K562 (cell line): ENCODE measurements around the gene GCNT3. TPM values are rescaled to one million over a fixed set of nuclear protein-coding genes. Genes with fewer than 3 reads are reported as not detected.

ENCODE experiments used
- ATAC-seq: fragments of 200-7000 bp; cut with Tn5 transposase; 3 replicates; pipeline ENCODE4 v1.9.1; 2020; ENCODE audit warnings: moderate library complexity
- BruUV-seq: library from RNA; stranded (reverse); fragments of 400-500 nt; replicated peaks from 2 replicates; lab custom pipeline; 2021; lab: Mats Ljungman, UMichigan
- CTCF ChIA-PET: fragments of 300-600 bp; formaldehyde crosslinking; extraction: SDS; loops from one replicate; lab custom pipeline; 2021; ENCODE audit warnings: low intra/inter-chr PET ratio; lab: Yijun Ruan, JAX
- POLR2A ChIA-PET: fragments of 300-600, 350-650 bp; sonication (Branson Sonifier 250); formaldehyde crosslinking; extraction: SDS; loops from one replicate; lab custom pipeline; 2021; ENCODE audit warnings: antibody characterized with exemption, inconsistent platforms; lab: Yijun Ruan, JAX
- DNase-seq, 4 experiments: peaks; one replicate each; pipeline versions ENCODE4 v3.0.0 to v3.0.0-alpha.2; 2011 to 2018; ENCODE audit warnings: low spot score in 3 of 4, mixed read lengths in 3 of 4; ENCODE audit errors: extremely low read depth in 1 of 4
- FAIRE-seq: peaks from 2 replicates; lab custom pipeline; 2011; peaks lifted over from hg19 to GRCh38; lab: Jason Lieb, UNC
- H2AFZ ChIP-seq: 2 replicates; pipeline ENCODE4 v1.6.0; 2011; ENCODE audit warnings: low read depth, low read length, control low read depth, inconsistent platforms
- H3K27ac ChIP-seq: fragments of 200-600 bp; 3 replicates; pipeline ENCODE4 v1.8.0; 2011; ENCODE audit warnings: low read depth, mild to moderate bottlenecking, control low read depth, inconsistent platforms, low read length, moderate library complexity, mixed read lengths; ENCODE audit errors: extremely low read depth
- H3K27me3 ChIP-seq, 2 experiments: fragments of 300-600 bp in 1 of 2; 2 replicates in 1 of 2; 3 replicates in 1 of 2; pipeline versions ENCODE4 v1.6.0 to v1.8.0; 2011; ENCODE audit warnings: inconsistent platforms in 2 of 2, low read length in 2 of 2, mild to moderate bottlenecking in 1 of 2, mixed read lengths in 1 of 2, moderate library complexity in 1 of 2; ENCODE audit not compliant: control insufficient read depth in 2 of 2, insufficient read depth in 2 of 2
- H3K36me3 ChIP-seq: fragments of 300-600 bp; 3 replicates; pipeline ENCODE4 v1.8.0; 2011; ENCODE audit warnings: mild to moderate bottlenecking, low read length, inconsistent platforms; ENCODE audit not compliant: control insufficient read depth, insufficient read depth
- H3K4me1 ChIP-seq, 2 experiments: fragments of 200-600 bp in 1 of 2; replicated peaks in 1 of 2; 2 replicates in 1 of 2; 3 replicates in 1 of 2; pipeline versions ENCODE4 v1.5.1 to v1.8.0; 2011; ENCODE audit warnings: inconsistent platforms in 2 of 2, low read length in 2 of 2, mild to moderate bottlenecking in 1 of 2, mixed read lengths in 1 of 2, moderate library complexity in 1 of 2; ENCODE audit not compliant: control insufficient read depth in 2 of 2, insufficient read depth in 2 of 2
- H3K4me2 ChIP-seq: 2 replicates; pipeline ENCODE4 v1.6.1; 2011; ENCODE audit warnings: low read length, control low read depth, inconsistent platforms, mixed read lengths; ENCODE audit not compliant: insufficient read depth
- H3K4me3 ChIP-seq: fragments of 200-600 bp; sonication (generic), shearing (Covaris generic); 2 replicates; pipeline ENCODE4 v1.5.1; 2016; ENCODE audit warnings: control low read depth, inconsistent platforms
- H3K79me2 ChIP-seq: fragments of 200-600 bp; 3 replicates; pipeline ENCODE4 v1.8.0; 2011; ENCODE audit warnings: low read length, inconsistent platforms; ENCODE audit not compliant: control insufficient read depth, insufficient read depth
- H3K9ac ChIP-seq, 2 experiments: 2 replicates each; pipeline versions ENCODE4 v1.6.0 to v1.6.1; 2011; ENCODE audit warnings: low read depth in 2 of 2, low read length in 2 of 2, control low read depth in 1 of 2, inconsistent platforms in 1 of 2, mild to moderate bottlenecking in 1 of 2, mixed read lengths in 1 of 2; ENCODE audit not compliant: insufficient read depth in 1 of 2
- H3K9me1 ChIP-seq: one replicate; pipeline ENCODE4 v1.6.0; 2011; ENCODE audit warnings: inconsistent platforms, mild to moderate bottlenecking, low read length, moderate library complexity; ENCODE audit not compliant: control insufficient read depth, insufficient read depth
- H3K9me3 ChIP-seq: replicated peaks from 2 replicates; pipeline ENCODE4 v1.5.1; 2011; ENCODE audit warnings: low read depth, low read length, inconsistent platforms; ENCODE audit not compliant: control insufficient read depth, insufficient read depth
- H4K20me1 ChIP-seq: replicated peaks from 2 replicates; pipeline ENCODE4 v1.6.1; 2011; ENCODE audit warnings: low read length, inconsistent platforms, mixed read lengths; ENCODE audit not compliant: control insufficient read depth, insufficient read depth
- ADNP ChIP-seq: fragments of 200-800 bp; sonication (Bioruptor generic); IDR thresholded peaks from 2 replicates; pipeline ENCODE4 v1.6.1; 2016; ENCODE audit warnings: missing genetic modification characterization, missing compliant biosample characterization
- C11orf30 ChIP-seq: fragments of 450-650 bp; IDR thresholded peaks from 2 replicates; pipeline ENCODE4 v1.6.1; 2016; ENCODE audit warnings: low read depth, mild to moderate bottlenecking
- CXXC5 ChIP-seq: fragments of 250-450 bp; sonication (Bioruptor Pico); IDR thresholded peaks from 2 replicates; pipeline ENCODE4 v1.8.0; 2022; ENCODE audit warnings: inconsistent platforms, mild to moderate bottlenecking, moderate library complexity
- ELK3 ChIP-seq: fragments of 450-650 bp; formaldehyde crosslinking; IDR thresholded peaks from 2 replicates; pipeline ENCODE4 v1.4.0; 2020; ENCODE audit warnings: mild to moderate bottlenecking
- EWSR1 ChIP-seq: fragments of 450-650 bp; IDR thresholded peaks from 2 replicates; pipeline ENCODE4 v1.6.1; 2018; ENCODE audit warnings: borderline replicate concordance, mild to moderate bottlenecking, low read depth, moderate library complexity; ENCODE audit not compliant: partially characterized antibody
- KLF6 ChIP-seq: fragments of 250-450 bp; sonication (Bioruptor Pico); IDR thresholded peaks from 2 replicates; pipeline ENCODE4 v1.4.0; 2020; ENCODE audit warnings: mild to moderate bottlenecking, moderate library complexity, borderline replicate concordance
- MCM5 ChIP-seq: fragments of 450-650 bp; IDR thresholded peaks from 2 replicates; pipeline ENCODE4 v1.6.1; 2016; ENCODE audit warnings: low read depth
- NCOA2 ChIP-seq, 2 experiments: fragments of 450-650 bp; IDR thresholded peaks; 2 replicates each; pipeline ENCODE4 v1.6.1; 2018; ENCODE audit warnings: mild to moderate bottlenecking in 2 of 2, moderate library complexity in 1 of 2; ENCODE audit not compliant: partially characterized antibody in 2 of 2
- PRPF4 ChIP-seq: fragments of 200-400 bp; formaldehyde crosslinking; IDR thresholded peaks from one replicate; pipeline ENCODE4 v1.6.1; 2017; ENCODE audit warnings: low read length, low read depth, mild to moderate bottlenecking; ENCODE audit not compliant: insufficient read depth, poor library complexity, severe bottlenecking
- RBFOX2 ChIP-seq: fragments of 200-400 bp; formaldehyde crosslinking; IDR thresholded peaks from 2 replicates; pipeline ENCODE4 v1.6.1; 2017; ENCODE audit warnings: low read depth, mild to moderate bottlenecking, low read length, moderate library complexity
- SIRT6 ChIP-seq: IDR thresholded peaks from one replicate; pipeline ENCODE4 v1.6.1; 2012; ENCODE audit warnings: low read depth, mild to moderate bottlenecking, control low read depth, inconsistent platforms, low read length, moderate library complexity
- SMARCA4 ChIP-seq: fragments of 450-650 bp; IDR thresholded peaks from 2 replicates; pipeline ENCODE4 v1.6.1; 2016
- SRSF7 ChIP-seq: fragments of 200-400 bp; formaldehyde crosslinking; optimal IDR thresholded peaks from 2 replicates; pipeline ENCODE3; 2017; ENCODE audit warnings: mild to moderate bottlenecking, low read depth, low read length
- TAL1 ChIP-seq: fragments of 450-650 bp; IDR thresholded peaks from 2 replicates; pipeline ENCODE4 v1.6.1; 2016; ENCODE audit warnings: mild to moderate bottlenecking
- ZNF175 ChIP-seq: fragments of 200-800 bp; sonication (Bioruptor generic); IDR thresholded peaks from 2 replicates; pipeline ENCODE4 v1.6.1; 2016; ENCODE audit warnings: low read depth, mild to moderate bottlenecking, missing genetic modification characterization, missing compliant biosample characterization
- ZNF274 ChIP-seq: IDR thresholded peaks from 2 replicates; pipeline ENCODE4 v1.6.1; 2011; ENCODE audit warnings: low read depth, mild to moderate bottlenecking, low read length, moderate library complexity, borderline replicate concordance
- ZNF696 ChIP-seq: fragments of 250-450 bp; sonication (Bioruptor Pico); conservative IDR thresholded peaks from 2 replicates; pipeline ENCODE4 v1.4.0; 2020; ENCODE audit warnings: mild to moderate bottlenecking, moderate library complexity
- WGBS: fragments of 100-300 bp; shearing (Covaris generic); methylation state at CpG from one replicate; pipeline ENCODE4 v1.1.6; 2016; ENCODE audit warnings: low coverage, mixed read lengths; ENCODE audit not compliant: insufficient coverage; ENCODE audit errors: missing lambda C conversion rate; 5-methylcytosine and 5-hydroxymethylcytosine counted together
- in situ Hi-C: fragments of 300-500 bp; cut with MboI; formaldehyde crosslinking; loops from 4 replicates; pipeline ENCODE4 v1.15.0; 2018; ENCODE audit warnings: inconsistent platforms, mixed read lengths
- intact Hi-C: fragments of 100-400 bp; cut with micrococcal nuclease; formaldehyde crosslinking; loops from 2 replicates; pipeline ENCODE4 v1.14.2; 2022
- polyA plus RNA-seq, 8 experiments: library from polyadenylated mRNA; depleted of rRNA in 4 of 8; stranded (reverse) in 5 of 8; unstranded in 3 of 8; fragments of >200 nt; fragmentation: Nextera tagmentation in 2 of 8; fragmentation: Illumina TruSeq in 1 of 8; extraction: Ambion mirVana in 2 of 8; extraction: Trizol in 1 of 8; gene quantifications; 2 replicates each; pipeline versions ENCODE4 v1.2.1 to v1.2.3, GENCODE V29; 2011 to 2014; ENCODE audit warnings: inconsistent platforms in 1 of 8, missing spikeins in 1 of 8
- total RNA-seq, 7 experiments: library from RNA; depleted of rRNA in 6 of 7; stranded (reverse); fragments of >200 nt in 6 of 7; fragmentation: Illumina TruSeq in 2 of 7; extraction: Trizol in 2 of 7; gene quantifications; 2 replicates each; pipeline versions ENCODE4 v1.2.1 to v1.2.3, GENCODE V29; 2011 to 2021; ENCODE audit warnings: low replicate concordance in 1 of 7

The GCNT3 gene
- total and polyA plus RNA-seq, 9 of the 15 experiments (the other 6 are each of a cell fraction or from before 2014, with no cell fraction given) = 0.07 to 0.35 (median 0.11) TPM; not detected in 4

- no peak for TF ChIP-seq EWSR1
- no peak for TF ChIP-seq ELK3 (CRISPR knock-in tag)
- TF ChIP-seq SRSF7 = no peak
Measured at GRCh38 chr15:59571606-59572005, 40.0 kb upstream of the GCNT3 start (continued).

- Histone ChIP-seq H3K4me3 (no peak overlapping the region), H3K4me2 (no peak overlapping the region), H3K27ac (no peak overlapping the region), H2AFZ (no peak overlapping the region), H3K4me1 (no peaks in the 10 kb centered on the region), H3K27me3 (peaks cover 0 to 4% of the 10 kb centered on the region in 2 experiments; a peak in 4 of 5 replicates), H3K79me2 (no peaks in the 10 kb centered on the region), H3K9ac (no peak overlapping the region), H4K20me1 (no peaks in the 10 kb centered on the region), H3K36me3 (no peaks in the 10 kb centered on the region), H3K9me1 (no peaks in the 10 kb centered on the region), H3K9me3 (no peaks in the 10 kb centered on the region)
- in situ Hi-C loops (no loop called here), intact Hi-C loops (no loop called here)
- ChIA-PET CTCF (no interaction called here), POLR2A (no interaction called here)
- WGBS = 2% methylated on average over 3 of the region's 3 CpGs
- BruUV-seq = no TSS peak
- ATAC-seq (no peak), DNase-seq (no peak), FAIRE-seq (no peak)
- TF ChIP-seq ADNP (tag) = no peak
- no peak for TF ChIP-seq TAL1
- no peak for TF ChIP-seq ZNF175 (CRISPR knock-in tag)
- no peak for TF ChIP-seq ZNF274
- no peak for TF ChIP-seq MCM5
- TF ChIP-seq SMARCA4 = no peak
- no peak for TF ChIP-seq NCOA2 (IDR thresholded peaks at IDR 0.05; ENCODE audit: partially characterized antibody in 2 of 2)
- no peak for TF ChIP-seq ZNF696 (CRISPR knock-in tag)
- TF ChIP-seq RBFOX2 = no peak
- TF ChIP-seq KLF6 (CRISPR knock-in tag) = no peak
- no peak for TF ChIP-seq CXXC5
- no peak for TF ChIP-seq SIRT6
- TF ChIP-seq C11orf30 = no peak
- no peak for TF ChIP-seq PRPF4
Measured at GRCh38 chr15:59583088-59583487, 28.5 kb upstream of the GCNT3 start.
